HG03571 (cell line): ENCODE data around the gene ATP12A.

ENCODE experiments used
- ATAC-seq: cut with Tn5 transposase; IDR thresholded peaks from one replicate; pipeline ENCODE4 v1.9.1; 2021; ENCODE audit not compliant: unreplicated experiment

The ATP12A gene

DNA sequence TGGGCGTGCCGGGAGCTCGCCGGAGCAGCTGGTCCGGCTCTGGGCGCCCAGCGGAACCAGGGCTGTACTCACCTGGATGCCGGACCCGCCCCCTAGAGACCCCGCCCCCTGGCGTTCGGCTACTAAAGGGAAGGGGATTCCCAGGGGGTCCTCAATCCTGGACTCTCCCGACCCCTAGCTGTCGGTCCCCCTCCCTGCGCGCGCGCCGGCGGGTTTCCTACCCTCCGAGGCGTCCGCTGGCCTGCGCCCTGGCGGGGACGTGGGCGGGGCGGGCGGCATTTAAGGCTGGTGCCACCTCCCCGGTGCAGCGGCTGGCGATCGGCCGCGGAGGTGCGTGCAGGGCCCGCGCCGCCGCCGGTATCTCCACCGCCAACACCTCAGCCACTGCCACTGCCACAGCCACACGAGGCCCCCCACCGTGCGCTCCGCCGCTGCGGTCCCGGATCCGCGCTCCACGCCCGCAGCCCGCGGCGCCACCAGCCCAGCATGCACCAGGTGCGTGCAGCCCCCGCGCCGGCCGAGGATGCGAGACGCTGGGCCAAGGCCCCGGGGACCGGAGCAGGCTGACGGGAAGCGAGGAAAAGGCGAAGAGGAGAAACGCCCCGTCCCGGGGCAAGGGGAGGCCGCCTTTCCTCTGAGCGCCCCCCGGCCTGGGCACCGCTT, at the start of gene ATP12A:
Gene ATP12A, plus strand, starts transcription at position 151 of the 663 bp plus-strand sequence. Its CDS starts 336 bp downstream, at position 487.
- no peak for ATAC-seq

DNA sequence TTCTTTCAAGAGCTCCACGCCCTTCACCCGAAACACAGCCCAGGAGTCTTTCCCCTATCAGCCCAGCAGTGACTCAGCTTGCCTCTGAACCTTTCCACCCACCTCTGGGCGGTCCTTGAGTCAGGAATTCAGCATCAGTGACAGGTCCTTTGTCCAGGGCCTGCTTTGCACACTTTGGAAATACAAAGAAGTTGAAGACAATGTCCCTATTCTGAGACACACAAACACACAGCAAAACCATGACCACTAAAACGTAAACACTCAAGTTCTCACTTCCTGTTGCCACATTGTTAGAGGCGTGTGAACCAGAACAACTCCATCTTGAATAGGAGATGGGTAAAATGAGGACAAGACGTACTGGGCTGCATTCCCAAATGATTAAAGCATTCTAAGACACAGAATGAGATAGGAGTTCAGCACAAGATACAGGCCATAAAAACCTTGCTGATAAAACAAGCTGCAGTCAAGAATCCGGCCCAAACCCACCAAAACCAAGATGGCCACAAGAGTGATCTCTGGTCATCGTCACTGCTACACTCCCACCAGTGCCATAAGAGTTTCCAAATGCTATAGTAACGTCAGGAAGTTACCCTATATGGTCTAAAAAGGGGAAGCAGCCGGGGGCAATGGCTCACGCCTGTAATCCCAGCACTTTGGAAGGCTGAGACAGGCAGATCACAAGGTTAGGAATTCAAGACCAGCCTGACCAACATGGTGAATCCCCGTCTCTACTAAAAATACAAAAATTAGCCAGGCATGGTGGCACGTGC, 49.2 kb upstream of the ATP12A start:
- no peak for ATAC-seq

DNA sequence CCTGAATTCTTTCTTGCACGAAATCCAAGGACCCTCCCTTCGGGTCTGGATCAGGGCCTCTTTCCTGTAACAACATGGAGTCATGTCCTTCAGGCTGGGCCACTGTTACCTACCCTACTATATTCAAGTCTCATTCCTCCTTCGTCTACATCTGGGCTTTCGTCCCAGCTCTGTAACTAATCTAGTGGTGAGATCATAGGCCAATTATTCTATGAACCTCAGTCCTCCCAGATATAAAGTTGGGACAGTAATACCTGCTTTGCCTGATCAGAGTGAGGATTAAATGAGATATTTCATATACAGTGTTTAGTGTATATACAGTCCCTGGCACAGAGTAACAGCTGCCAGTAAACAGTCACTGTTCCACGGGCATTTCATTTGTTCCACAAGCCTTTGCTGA, 48.3 kb upstream of the ATP12A start:
- ATAC-seq, result no peak

DNA sequence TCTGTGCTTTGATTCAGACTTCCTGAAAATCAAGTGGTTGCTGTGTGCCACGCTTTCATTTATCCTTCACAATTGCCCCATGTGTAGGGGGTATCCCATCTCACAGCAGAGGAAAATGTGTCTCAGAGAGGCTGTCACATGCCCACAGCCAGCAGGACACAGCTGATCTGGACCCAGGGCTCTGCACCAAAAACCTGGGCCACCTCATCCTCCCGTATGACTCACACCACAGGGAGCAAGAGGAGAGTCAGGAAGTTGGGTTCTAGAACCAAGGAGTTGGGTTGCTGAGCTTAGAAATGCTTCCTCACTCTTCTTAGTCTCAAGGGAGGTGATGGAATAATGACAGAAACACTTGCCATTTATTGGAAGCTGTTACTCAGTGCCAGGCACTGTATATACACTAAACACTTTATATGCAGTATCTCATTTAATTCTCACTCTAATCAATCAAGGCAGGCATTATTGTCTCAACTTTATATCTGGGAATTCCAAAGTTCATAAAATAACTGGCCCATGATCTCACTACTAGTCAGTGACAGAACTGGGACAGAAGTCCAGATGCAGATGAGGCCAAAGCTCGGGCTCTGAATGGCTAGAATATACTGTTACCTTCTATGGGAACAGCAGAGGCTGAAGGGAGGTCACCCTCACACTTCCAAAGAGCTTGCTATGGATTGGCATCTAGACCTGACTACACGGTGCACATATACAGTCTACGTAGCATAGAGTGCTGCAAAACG, 47.7 kb upstream of the ATP12A start:
- no peak for ATAC-seq

DNA sequence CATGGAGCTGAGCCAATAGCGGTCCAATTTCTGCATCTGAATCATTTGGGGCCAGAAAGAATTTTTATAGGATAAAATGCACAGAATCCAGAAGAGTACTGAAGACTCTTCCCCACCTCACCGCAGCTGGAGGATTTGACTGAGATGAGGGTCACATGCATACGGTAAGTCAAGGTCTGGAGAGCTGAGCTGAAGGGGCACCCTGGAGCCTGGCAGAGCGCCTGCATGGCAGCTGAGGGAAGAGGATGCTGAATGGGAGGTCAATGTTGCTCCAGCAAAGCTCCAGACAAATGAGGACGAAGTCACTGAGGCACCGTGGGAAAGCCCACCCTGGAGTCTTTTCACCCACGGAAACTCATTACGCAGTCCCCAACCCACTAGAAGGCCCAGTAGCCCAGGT, 43.4 kb upstream of the ATP12A start:
- no peak for ATAC-seq

DNA sequence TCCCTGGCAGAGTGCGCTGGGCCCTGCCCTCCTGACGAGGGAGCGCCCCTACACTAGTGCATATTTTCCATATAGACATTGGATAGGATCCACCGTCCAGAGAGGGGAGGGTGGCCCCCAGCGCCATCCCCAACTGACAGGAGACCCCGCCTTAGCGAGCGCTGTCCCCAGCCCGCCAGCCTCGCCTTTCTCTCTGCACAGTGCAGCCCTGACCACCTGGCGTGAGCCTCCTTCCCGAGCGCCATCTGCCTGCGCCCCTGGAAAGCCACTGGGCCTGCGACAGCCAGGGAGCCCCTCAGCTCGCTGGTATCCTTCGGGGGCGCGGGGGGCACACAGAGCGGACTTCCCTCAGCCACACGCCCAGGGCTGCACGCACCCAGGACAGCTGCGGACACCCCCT, 42.1 kb upstream of the ATP12A start:
- no peak for ATAC-seq

DNA sequence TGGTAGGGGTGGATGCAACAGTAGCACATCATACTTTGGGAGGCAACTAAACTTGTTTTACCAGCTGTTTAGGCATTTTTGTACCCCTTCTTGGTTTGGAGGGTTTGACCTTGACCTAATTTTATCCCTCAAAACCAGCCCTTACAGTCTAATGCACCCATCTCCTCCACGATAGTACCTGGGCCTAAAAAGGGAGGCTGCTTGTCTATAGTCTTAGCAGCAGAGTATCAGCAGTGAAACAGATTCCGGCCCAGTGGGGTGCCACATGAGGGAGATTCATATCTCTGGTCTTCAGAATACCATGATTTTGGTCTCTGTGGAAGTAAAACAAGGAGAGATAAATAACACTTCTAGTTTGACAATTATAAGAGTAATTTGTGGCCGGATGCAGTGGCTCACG, 39.5 kb upstream of the ATP12A start:
- ATAC-seq, result no peak

DNA sequence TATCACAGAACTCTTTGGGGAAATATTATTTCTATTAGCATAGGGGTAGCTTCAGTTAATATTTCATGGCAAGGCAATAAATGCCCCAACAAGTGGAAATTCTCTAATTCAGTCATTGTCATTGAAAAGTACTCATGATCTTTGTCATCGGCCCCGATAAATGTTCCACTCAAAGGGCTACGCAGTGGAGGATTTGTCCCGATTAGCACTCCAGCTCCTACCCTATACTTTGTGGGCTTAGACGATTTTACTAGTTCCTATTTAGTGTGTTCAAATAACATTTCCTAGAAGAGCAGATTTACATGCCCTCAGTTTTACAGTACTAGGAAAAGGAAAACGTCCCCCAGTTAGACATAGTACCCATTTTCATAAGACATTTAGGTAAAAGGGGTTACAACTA, 38.0 kb upstream of the ATP12A start:
- ATAC-seq, result no peak

DNA sequence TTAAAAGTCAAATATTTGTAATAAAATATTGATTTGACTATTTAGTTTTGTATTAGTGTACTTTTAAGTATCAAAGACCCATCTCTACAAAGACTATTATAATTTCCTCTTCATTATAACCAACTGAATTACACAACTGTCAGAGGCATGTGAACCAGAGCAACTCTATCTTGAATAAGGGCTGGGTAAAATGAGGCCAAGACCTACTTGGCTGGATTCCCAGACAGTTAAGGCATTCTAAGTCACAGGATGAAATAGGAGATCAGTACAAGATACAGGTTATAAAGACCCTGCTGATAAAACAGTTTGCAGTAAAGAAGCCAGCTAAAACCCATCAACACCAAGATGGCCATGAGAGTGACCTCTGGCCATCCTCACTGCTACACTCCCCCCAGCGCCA, 36.2 kb upstream of the ATP12A start:
- ATAC-seq, result no peak

DNA sequence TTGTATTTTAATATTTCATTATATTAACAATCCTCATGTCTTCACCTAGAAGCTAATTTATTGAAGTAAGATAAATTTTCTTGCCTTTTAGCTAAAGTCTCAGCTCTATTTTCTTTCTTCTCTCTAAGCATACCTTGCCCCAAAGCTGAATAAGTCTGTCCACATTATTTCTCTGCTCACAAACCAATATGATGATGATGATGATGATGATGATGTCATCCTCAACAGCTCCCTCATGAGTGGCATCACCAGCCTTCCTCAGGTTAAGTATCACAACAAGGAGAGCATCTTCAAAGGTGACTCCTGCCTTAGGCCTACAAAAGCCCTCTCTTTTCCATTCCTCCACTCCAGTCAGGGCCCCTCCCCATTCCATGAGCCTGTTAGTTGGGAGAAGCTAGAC, 31.9 kb upstream of the ATP12A start:
- ATAC-seq, result no peak

DNA sequence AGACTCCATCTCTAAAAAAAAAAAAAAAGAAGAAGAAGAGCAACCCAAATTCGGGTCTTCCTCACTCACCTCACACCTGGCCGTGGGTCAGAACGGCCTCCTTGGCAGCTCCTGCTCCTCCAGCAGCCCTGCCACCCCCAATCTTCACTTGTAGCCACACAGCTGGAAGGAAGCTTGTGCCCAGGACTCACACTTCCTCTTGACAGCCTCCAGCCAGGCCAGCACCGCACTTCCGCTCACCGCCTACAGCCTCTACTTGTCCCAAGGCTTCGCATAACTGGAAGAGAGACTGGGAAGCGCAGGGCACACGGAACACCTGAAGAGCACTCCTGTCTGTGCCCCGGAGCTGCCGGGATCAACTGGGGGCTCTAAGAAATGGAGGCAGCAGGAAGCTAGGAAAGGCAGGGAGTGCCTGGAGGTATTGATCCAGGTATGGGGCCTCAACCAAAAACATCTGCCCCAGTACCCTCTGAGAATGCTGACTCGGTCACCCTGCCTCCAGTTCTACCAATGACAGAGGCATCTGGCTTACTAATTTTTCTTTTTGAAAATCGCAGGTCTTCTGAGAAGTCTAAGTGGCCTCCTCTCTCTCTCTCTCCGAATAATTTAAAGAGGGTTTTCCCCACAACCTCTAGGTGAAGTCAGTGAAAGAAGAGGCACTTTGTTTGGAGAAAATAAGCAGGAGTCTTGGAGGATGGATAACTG, 31.1 kb upstream of the ATP12A start:
- no peak for ATAC-seq

DNA sequence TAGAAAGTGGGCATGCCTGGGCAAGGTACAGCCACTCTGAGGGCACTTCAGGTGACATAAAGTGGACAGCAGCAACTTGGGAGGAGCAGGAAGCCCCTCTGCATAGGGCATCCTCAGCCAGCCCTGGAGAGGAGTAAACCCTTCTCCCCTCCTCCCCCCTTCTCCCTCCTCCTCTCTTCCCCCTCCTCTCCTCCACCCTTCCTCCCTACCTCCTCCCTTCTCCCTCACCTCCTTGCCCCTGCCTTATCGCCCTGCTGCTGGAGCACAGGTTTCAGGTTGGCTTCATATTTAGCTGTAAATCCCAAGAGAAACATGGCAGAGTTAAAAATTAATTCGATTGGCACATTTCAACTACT, 30.5 kb upstream of the ATP12A start:
- no peak for ATAC-seq

DNA sequence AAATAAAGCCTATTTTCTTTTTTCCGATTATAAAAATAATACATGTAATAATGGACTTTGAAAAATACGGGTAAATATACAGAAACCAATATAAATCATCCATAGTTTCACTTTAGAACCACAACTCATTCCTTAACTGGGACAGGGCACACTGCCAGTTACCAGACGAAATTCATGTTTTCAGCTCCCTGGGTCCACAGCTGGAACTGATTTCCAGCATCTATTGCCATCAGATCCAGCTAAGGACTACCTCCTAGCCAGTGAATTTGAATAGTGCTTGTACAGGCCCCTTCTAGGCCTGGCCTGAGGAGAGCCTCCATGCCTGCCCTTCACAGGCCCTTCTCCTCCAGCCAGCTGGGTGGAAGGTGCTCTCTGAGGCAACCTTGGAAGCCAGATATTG, 30.0 kb upstream of the ATP12A start:
- ATAC-seq, result no peak

DNA sequence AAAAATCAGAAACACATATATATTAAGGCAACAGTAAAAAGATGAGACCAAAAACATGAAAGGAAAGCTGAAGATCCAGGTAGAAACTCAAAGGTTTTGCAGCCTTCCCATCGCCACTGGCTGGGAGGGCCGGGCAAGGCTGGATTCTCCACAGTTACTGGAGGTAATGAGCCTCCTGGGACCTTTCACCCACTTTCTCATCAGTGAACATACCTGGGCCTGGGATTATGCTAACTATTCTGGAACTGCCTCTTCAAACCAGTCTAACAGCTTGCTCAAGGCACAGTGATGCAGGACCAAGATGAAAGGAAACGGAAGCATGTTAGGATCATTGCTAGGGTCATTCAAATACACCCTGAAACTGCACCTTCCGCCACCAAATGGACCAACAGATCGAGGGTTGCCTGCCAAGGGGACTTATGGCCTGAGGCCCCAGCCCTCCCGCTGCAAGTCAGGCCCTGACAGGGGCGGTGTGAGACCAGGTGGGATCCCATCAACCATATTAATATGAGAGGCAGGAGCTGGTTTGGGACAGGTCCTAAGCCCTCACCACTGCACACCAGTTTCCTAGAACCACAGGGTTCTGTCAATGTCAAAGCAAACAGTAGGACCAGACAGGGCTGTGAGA, 28.4 kb upstream of the ATP12A start:
- ATAC-seq, result no peak

DNA sequence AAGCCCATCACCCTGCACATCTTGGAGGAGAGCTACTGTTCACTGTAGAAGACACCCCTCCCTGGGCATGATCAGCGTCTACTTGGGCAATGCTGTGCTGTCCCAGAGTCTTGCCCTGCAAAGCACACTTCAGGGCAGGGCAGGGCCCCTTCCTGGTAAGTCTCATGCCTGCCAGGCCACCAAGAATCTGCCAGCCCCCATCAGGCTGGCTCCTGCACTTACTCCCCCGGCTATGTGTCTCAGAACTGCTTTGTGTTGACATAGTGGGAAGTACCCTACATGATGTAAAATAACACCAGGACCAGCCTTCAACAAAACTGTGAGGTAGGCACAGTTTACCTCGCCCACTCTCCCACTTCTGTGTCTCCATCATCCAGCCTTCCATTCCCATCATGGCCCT, 27.8 kb upstream of the ATP12A start:
- ATAC-seq, result no peak

DNA sequence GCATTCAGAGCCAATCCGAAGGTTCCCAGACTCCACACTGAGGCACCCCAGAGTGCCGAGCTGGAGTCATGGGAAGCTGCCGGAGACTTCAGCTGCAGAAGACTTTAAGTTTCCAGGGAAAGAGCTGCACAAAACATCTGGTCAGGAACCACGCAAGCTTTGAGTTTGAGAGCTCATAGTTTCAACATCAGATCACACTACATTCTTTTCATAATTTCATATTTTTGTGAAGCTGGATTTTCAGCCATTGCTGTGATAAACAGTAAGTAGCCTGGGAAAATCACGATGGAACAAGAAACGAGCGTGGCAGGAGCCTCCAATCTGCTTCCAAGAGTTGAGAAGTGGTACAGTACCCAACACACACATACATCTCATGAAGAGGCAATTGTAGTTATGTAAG, 25.5 kb upstream of the ATP12A start:
- ATAC-seq, result no peak

DNA sequence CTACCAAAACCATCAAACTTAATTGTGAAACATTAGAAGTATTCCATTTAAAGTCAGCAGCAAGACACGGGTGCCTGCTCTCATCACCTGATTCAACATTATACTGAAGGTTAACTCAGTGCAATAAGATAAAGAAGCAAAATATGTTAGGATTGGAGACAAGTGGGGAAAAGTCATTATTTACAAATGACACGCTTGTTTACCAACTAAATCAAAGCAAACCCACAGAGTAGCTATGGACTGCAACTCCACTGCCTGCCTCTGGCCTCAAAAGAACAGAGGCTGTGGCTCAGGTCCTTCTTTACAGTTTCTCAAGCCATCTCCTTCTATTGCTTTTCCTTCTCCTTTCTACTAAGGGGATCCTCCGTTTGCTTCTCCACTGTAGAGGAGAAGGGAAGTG, 21.0 kb upstream of the ATP12A start:
- ATAC-seq, result no peak

DNA sequence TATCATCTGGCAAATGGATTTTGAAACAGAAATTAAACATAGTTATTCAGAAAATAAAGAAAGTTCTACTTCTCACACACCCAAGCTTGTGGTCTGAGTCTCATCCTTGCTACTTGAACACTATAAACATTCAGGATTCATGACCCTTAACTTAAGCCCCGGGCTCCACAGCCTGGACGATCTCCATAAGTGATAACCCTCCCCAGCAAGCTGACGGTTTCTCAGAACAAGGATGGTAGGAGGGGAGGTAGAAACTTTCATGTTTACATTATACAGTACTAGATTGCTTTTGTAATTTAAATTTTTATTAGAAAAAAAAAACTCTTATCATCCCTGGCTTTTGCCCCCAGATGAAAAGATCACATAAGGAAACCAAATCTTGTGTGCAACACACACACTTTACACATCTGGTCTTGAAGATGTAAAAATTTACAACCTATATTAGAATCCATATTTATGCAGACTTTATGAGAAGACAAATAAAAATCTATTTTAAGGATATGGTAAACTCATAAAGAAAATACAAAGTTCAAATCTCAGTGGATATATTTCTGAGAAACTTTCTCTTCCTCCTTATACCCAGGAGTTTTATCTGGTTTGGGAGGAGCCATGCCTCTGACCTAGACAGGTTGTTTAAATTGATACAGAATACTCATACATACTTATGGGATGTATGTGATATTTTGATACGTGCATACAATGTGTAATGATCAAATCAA, 20.0 kb upstream of the ATP12A start:
- ATAC-seq, result no peak

DNA sequence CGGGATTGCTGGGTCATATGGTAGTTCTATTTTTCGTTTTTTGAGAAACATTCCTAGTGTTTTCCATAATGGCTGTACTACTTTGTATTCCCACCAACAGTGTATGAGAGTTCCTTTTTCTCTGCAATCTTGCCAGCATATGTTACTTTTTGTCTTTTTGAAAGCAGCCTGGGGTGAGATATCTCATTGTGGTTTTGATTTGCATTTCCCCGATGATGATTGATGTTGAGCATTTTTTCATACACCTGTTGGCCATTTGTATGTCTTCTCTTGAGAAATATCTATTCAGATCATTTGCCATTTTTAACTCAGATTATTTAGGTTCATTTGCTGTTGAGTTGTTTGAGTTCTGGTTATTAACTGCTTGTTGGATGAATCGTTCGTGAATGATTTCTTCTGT, 18.5 kb upstream of the ATP12A start:
- ATAC-seq, result no peak
